ENCODE measurements around the gene URGCP.

GRCh38 chr7:43878867-43879266 is 27.5 kb downstream of the URGCP start:
- no peak for TF ChIP-seq EZH2 (IDR thresholded peaks at IDR 0.05)
- no peak for TF ChIP-seq POLR2AphosphoS5 (IDR thresholded peaks at IDR 0.05; ENCODE audit: borderline replicate concordance, low read depth, low read length)

All from SK-N-MC (cell line).